T-helper 9 cell (primary cell): ENCODE data around the gene PPP2R2B.
"Not testable (repeated sequence)": the region's sequence is repeated elsewhere in the genome, so short reads cannot be mapped to it uniquely, and the experiment has no call there.

Source experiments
- DNase-seq: peaks from one replicate; pipeline ENCODE4 v3.0.0-alpha.2; 2020

Gene PPP2R2B

GRCh38 chr5:146731909-146732659, 146.5 kb downstream of the PPP2R2B start:
- DNase-seq: no peak

DNA sequence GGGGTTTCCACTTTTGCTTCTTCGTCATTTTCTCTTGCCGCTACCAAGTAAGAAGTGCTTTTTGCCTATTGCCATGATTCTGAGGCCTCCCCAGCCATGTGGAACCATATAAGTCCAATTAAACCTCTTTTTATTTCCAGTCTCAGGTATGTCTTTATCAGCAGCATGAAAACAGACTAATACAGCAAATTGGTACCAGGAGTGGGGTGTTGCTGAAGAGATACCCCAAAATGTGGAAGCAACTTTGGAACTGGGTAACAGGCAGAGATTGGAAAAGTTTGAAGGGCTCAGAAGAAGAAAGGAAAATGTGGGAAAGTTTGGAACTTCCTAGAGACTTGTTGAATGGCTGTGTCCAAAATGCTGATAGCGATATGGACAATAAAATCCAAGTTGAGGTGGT, 149.8 kb downstream of the PPP2R2B start:
- not testable (repeated sequence) for DNase-seq

DNA sequence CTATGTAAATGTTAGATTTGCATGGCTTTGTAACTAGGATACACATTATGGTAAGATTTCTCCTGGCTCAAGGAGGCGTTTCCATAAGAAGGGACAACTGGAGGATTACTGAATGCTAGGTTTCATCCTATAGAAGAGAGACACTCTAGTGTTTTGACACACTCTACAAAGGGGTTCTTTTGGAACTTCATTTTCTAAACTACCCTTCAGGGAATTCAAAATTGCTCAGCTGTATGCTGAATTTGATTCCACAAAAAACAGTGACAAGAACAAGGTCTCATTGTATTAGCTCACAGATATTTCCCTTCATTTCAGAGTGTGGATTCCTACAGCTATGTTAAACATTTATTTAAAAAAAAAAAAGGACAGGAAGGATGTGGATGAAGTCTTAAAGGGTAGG, 151.7 kb downstream of the PPP2R2B start:
- DNase-seq: no peak

- DNase-seq: no peak
Measured at GRCh38 chr5:146726020-146726419, 152.5 kb downstream of the PPP2R2B start.

- no peak for DNase-seq
Measured at GRCh38 chr5:146725025-146725424, 153.5 kb downstream of the PPP2R2B start.

DNA sequence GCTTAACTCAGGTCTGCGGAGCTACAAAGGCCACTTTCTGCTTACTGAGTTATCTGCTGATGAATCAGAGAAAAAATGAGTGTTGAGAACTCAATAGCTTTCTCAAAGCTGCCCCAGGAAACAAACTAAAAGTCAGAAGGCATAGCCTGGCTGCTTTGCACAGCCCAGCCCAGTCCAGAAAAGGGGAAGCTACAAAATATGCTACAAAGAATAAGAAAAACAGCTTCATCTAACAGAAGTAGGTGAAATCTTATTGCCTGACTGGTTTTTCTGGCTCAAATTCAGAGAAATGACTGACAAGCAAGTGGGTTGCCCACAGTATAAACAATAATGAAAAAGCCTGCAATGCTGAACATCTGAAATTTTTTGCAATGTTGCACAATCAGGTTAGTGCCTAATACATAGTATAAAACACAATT, 156.2 kb downstream of the PPP2R2B start:
- no peak for DNase-seq

- no peak for DNase-seq
Measured at GRCh38 chr5:146721073-146721815, 157.3 kb downstream of the PPP2R2B start.

DNA sequence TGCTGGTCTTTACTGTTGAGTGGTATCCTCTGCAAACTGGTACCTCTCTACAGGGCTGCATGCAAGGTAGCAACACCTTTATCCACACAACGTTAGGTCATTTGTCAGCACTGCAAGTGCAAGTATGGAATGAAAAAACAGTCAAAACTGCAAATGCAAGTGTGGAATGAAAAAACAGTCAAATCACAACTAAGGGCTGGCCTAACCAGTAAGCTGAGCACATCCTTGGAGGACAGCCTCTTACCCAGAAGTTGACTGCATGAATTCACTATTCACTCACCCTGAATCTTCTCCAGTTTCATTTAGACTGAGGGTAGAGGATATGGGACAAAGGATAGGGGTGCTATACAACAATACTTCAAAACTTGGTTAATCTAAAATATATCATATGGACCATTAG, 158.4 kb downstream of the PPP2R2B start:
- DNase-seq: no peak

GRCh38 chr5:146719179-146719578, 159.4 kb downstream of the PPP2R2B start:
- DNase-seq: no peak

DNA sequence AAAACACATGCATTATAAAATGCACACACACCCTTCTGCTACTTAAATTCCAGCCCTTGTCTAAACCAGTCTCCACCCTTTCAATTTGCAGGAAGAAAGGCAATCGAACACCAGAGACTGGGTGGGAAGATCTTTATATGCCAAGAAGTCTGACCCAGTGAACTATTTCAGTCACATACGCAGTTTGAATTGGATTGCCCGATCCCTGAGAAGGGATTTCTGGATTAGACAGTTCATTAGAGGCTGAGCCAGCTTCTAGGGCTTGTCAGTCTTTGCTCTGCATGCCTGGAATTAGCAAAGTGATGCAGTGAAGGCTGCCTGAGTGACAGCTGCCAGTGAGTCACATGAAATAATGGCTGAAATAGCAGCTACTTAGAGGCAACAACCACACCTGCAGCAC, 159.9 kb downstream of the PPP2R2B start:
- no peak for DNase-seq

- DNase-seq: no peak
Measured at GRCh38 chr5:146717951-146718350, 160.6 kb downstream of the PPP2R2B start.

GRCh38 chr5:146716636-146717035, 161.9 kb downstream of the PPP2R2B start:
- no peak for DNase-seq

- no peak for DNase-seq
Measured at GRCh38 chr5:146710348-146710747, 168.2 kb downstream of the PPP2R2B start.

DNA sequence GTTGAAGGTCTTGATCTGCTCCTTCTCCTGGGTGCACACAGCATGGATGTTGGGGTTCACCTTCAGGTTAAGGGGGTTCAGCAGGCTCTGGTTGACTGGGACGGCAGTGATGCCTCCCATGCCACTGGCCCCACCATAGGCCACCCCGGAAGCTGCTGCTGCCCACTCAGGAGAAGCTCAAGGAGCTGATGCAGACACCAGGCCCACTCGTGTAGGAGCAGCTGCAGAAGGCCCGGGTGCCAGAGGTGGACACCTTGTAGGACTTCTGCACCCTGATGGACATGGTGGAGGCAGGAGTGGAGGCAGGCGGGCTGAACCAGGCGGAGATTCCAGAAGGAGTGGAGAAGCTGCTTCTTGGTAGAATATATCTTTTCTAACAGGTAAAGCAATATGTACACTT, 171.2 kb downstream of the PPP2R2B start:
- DNase-seq: no peak

- DNase-seq: no peak
Measured at GRCh38 chr5:146706321-146706972, 172.1 kb downstream of the PPP2R2B start.

DNA sequence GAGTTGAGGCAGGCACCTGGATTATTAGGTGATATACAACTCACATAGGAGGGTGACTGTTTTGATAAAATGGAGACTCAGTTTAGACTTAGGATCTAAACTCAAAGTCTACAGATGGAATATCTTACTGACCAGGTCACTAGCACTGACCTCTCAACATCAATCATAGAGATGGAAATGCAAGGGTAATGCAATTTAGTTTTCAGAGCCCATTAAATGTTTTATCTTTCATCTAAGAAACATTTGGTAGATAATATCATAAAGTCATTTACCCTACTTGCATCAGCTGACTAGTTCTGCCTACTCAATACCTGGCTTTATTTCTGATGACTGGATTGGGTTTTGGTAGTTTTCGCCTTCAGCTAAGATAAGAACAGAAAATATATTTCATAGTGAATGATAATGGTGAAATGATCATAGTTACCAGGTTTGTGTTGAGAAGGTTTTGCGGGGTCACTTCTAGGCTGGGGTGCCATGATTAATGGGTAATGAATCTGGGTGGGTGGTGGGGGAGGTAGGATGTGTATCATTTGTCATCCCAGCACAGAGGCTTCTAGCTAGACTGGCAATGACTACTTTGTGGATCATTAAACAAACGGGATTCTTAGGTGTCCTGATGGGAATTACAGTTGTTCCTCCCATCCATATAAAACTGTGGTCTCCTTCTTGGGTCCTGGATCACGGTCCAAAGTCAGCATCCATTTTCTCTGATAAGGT, 173.4 kb downstream of the PPP2R2B start:
- no peak for DNase-seq

DNA sequence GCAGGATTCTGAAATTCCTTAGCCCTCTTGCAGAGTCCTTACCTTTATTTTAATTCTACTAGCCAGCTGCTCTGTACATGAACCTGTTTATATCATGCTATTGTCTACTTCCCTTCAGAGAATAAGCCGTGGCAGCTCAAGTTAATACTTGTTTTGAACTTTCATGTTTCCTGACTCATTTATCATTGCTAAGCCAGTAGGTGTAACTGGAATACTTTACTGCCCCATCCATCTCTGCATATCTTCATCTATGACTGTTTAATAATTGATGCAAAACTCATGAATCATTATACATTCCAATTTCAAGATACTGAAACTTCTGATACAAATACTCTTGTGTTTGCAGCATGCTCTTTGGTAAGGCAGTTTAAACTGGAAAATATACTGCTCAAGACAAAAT, 174.7 kb downstream of the PPP2R2B start:
- no peak for DNase-seq

DNA sequence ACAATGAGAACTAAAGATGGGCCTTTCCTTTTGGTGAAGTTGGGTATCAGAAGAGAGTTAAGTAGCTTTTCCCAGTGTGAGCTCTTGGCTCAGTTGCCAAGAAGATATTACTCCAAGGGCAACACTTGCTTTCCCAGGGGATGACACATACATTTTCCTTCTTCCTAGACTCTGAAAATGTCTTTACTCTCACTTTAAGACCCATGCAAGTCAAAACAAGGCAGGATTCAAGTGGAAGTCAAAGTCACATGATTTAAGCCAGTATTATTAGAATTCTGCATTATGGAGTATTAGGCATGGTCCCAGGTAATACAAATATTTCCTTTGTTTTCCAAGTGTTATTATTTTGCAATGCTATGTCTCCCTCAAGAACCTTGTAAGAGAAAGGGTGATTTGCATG, 175.1 kb downstream of the PPP2R2B start:
- no peak for DNase-seq

- no peak for DNase-seq
Measured at GRCh38 chr5:146699664-146700418, 178.7 kb downstream of the PPP2R2B start.

GRCh38 chr5:146699138-146699537, 179.4 kb downstream of the PPP2R2B start:
- no peak for DNase-seq

GRCh38 chr5:146698651-146699050, 179.9 kb downstream of the PPP2R2B start:
- DNase-seq: no peak

- no peak for DNase-seq
Measured at GRCh38 chr5:146697211-146697610, 181.3 kb downstream of the PPP2R2B start.
